ENCODE results near the gene CDHR1.
"Not testable (repeated sequence)": the region's sequence is repeated elsewhere in the genome, so short reads cannot be mapped to it uniquely, and the experiment has no call there.

- TF ChIP-seq, protein P1, sequence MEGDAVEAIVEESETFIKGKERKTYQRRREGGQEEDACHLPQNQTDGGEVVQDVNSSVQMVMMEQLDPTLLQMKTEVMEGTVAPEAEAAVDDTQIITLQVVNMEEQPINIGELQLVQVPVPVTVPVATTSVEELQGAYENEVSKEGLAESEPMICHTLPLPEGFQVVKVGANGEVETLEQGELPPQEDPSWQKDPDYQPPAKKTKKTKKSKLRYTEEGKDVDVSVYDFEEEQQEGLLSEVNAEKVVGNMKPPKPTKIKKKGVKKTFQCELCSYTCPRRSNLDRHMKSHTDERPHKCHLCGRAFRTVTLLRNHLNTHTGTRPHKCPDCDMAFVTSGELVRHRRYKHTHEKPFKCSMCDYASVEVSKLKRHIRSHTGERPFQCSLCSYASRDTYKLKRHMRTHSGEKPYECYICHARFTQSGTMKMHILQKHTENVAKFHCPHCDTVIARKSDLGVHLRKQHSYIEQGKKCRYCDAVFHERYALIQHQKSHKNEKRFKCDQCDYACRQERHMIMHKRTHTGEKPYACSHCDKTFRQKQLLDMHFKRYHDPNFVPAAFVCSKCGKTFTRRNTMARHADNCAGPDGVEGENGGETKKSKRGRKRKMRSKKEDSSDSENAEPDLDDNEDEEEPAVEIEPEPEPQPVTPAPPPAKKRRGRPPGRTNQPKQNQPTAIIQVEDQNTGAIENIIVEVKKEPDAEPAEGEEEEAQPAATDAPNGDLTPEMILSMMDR (IDR thresholded peaks at IDR 0.05): not testable (repeated sequence)
- not testable (repeated sequence) for TF ChIP-seq ZFX (IDR thresholded peaks at IDR 0.05; ENCODE audit: borderline replicate concordance)
Observed at GRCh38 chr10:84180386-84180785, 14.0 kb upstream of the CDHR1 start.
